T-cell (primary cell): ENCODE results near the gene AFP. TPM values are rescaled to one million over a fixed set of nuclear protein-coding genes. Genes with fewer than 3 reads are reported as not detected.

ENCODE experiments used
- ATAC-seq, 4 experiments: fragments of 200-7000 bp in 3 of 4; fragments of 150-1000 bp in 1 of 4; cut with Tn5 transposase; replicated peaks in 1 of 4; 1 replicate in 3 of 4; 2 replicates in 1 of 4; pipeline ENCODE4 v1.10.0; 2021; ENCODE audit warnings: moderate library complexity in 3 of 4, mild to moderate bottlenecking in 2 of 4, moderate number of reproducible peaks in 1 of 4
- CTCF ChIA-PET, 2 donors: fragments of 300-600 bp; sonication (Branson Sonifier 250); formaldehyde crosslinking; loops; one replicate each; lab custom pipeline; 2022; ENCODE audit warnings: antibody characterized with exemption in 2 of 2; lab: Charles Lee
- POLR2A ChIA-PET, 2 donors: fragments of 300-600 bp; sonication (Branson Sonifier 250); formaldehyde crosslinking; loops; one replicate each; lab custom pipeline; 2022; ENCODE audit warnings: antibody characterized with exemption in 2 of 2; lab: Charles Lee
- DNase-seq, 35 experiments: peaks; one replicate each; pipeline versions ENCODE4 v3.0.0 to v3.0.0-alpha.2; 2013 to 2023
- H3K27ac ChIP-seq: one replicate; pipeline ENCODE4 v1.5.1; 2013; ENCODE audit warnings: low read length
- H3K27me3 ChIP-seq, 2 experiments: replicated peaks in 1 of 2; 1 replicate in 1 of 2; 2 replicates in 1 of 2; pipeline versions ENCODE4 v1.6.1 to v1.7.0; 2013; ENCODE audit warnings: low read length in 1 of 2, mixed read lengths in 1 of 2; ENCODE audit not compliant: control insufficient read depth in 2 of 2, insufficient read depth in 2 of 2; ENCODE audit errors: extremely low read depth in 1 of 2
- H3K36me3 ChIP-seq, 2 donors: 1 replicate in 1 of 2; 2 replicates in 1 of 2; pipeline versions ENCODE4 v1.6.1 to v1.7.0; 2013; ENCODE audit warnings: low read length in 1 of 2; ENCODE audit not compliant: control insufficient read depth in 2 of 2, insufficient read depth in 1 of 2; ENCODE audit errors: extremely low read depth in 1 of 2
- H3K4me1 ChIP-seq, 2 experiments: 1 replicate in 1 of 2; 2 replicates in 1 of 2; pipeline versions ENCODE4 v1.6.1 to v1.7.0; 2013; ENCODE audit warnings: low read length in 2 of 2, mixed read lengths in 1 of 2; ENCODE audit not compliant: insufficient read depth in 2 of 2, control insufficient read depth in 1 of 2; ENCODE audit errors: extremely low read depth in 1 of 2
- H3K4me3 ChIP-seq, 2 donors: 1 replicate in 1 of 2; 2 replicates in 1 of 2; pipeline versions ENCODE4 v1.5.1 to v1.7.0; 2013; ENCODE audit warnings: mild to moderate bottlenecking in 2 of 2, low read length in 1 of 2, moderate library complexity in 1 of 2; ENCODE audit not compliant: control insufficient read depth in 1 of 2; ENCODE audit errors: extremely low read depth in 1 of 2
- H3K9me3 ChIP-seq: 2 replicates; pipeline ENCODE4 v1.7.0; 2013
- H3K27ac Mint-ChIP-seq, 2 donors: one replicate each; pipeline ENCODE4 v1.8.0; 2020 to 2021; ENCODE audit warnings: mild to moderate bottlenecking in 2 of 2, mixed read lengths in 2 of 2
- H3K27me3 Mint-ChIP-seq, 2 donors: one replicate each; pipeline ENCODE4 v1.8.0; 2021 to 2022; ENCODE audit warnings: mixed read lengths in 2 of 2
- H3K36me3 Mint-ChIP-seq: one replicate; pipeline ENCODE4 v1.8.0; 2021; ENCODE audit warnings: mixed read lengths
- H3K4me1 Mint-ChIP-seq, 3 donors: one replicate each; pipeline ENCODE4 v1.8.0; 2020 to 2022; ENCODE audit warnings: mixed read lengths in 3 of 3, mild to moderate bottlenecking in 1 of 3
- H3K4me3 Mint-ChIP-seq, 3 donors: one replicate each; pipeline ENCODE4 v1.8.0; 2020 to 2022; ENCODE audit warnings: mild to moderate bottlenecking in 3 of 3, mixed read lengths in 3 of 3, moderate library complexity in 3 of 3
- H3K9me3 Mint-ChIP-seq, 3 donors: one replicate each; pipeline ENCODE4 v1.8.0; 2020 to 2022; ENCODE audit warnings: mixed read lengths in 3 of 3
- WGBS: methylation state at CpG from one replicate; pipeline ENCODE4 v1.1.5; 2013; ENCODE audit warnings: missing lambda C conversion rate; ENCODE audit not compliant: insufficient coverage; 5-methylcytosine and 5-hydroxymethylcytosine counted together
- total RNA-seq, 35 experiments: library from RNA in 6 of 35; stranded (reverse) in 6 of 35; fragments of 120-200 nt in 1 of 35; gene quantifications; one replicate each; pipeline versions ENCODE4 v1.2.1 to v1.2.4 and lab custom pipeline; 2013 to 2026

AFP gene
- total RNA-seq, 5 donors from 2014 or later (not counting 1 experiment from before 2014, with no cell fraction given): 1.6 to 3.6 (median 2.5) TPM; not detected in 2

DNA sequence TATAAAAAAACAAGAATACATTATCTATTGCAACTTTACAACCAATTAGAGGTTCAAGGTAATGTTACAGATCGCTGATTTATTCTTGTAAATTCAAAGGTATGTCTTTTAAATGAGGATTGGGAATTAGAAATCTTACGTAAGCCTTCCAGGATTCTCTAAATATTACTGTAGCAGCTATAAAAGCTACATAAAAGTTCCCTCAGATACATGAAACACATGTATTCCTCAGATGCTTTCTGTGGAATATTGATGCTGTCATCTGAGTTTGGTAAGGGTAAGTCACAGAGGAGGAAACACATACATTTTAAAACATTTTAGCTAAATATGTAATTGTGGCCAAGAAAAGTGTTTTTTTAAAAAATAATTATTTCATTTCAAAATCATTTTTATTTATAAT is 3.4 kb downstream of the AFP start:
- CTCF ChIA-PET: no interaction called here
- no peaks in the 10 kb centered on the region for H3K9me3 ChIP-seq
- Mint-ChIP-seq H3K36me3 (no peaks in the 10 kb centered on the region), H3K27me3 (peaks cover 6 to 13% of the 10 kb centered on the region in 2 donors), H3K27ac (no peak overlapping the region), H3K4me3 (no peak overlapping the region), H3K9me3 (no peaks in the 10 kb centered on the region), H3K4me1 (no peaks in the 10 kb centered on the region)
- POLR2A ChIA-PET: no interaction called here
- H3K27ac ChIP-seq: no peak overlapping the region
- WGBS: no CpG with 5 or more reads among the region's 2 CpGs
- DNase-seq (no peak), ATAC-seq (no peak)
- H3K27me3 ChIP-seq: no peaks in the 10 kb centered on the region
- no peaks in the 10 kb centered on the region for H3K36me3 ChIP-seq
- H3K4me3 ChIP-seq: no peak overlapping the region
- no peaks in the 10 kb centered on the region for H3K4me1 ChIP-seq

DNA sequence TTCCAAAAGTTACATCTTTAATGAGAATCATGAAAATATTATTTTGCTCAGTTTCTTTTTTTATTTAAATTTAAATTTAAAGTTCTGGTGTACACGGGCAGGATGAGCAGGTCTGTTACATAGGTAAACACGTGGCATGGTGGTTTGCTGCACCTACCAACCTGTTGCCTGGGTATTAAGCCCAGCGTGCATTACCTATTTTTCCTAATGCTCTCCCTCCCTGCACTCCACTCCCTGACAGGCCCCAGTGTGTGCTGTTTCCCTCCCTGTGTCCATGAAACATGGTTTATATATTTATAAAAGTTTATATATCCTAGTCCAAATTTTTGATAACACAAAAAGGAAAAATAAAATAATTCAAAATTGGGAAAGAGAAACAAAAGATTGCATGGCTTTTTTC is 4.0 kb downstream of the AFP start:
- Histone ChIP-seq H3K4me3 (no peak overlapping the region), H3K27ac (no peak overlapping the region), H3K9me3 (no peaks in the 10 kb centered on the region), H3K27me3 (no peaks in the 10 kb centered on the region), H3K36me3 (no peaks in the 10 kb centered on the region), H3K4me1 (no peaks in the 10 kb centered on the region)
- peaks cover 6 to 13% of the 10 kb centered on the region in 2 donors for H3K27me3 Mint-ChIP-seq
- DNase-seq (no peak), ATAC-seq (no peak)
- H3K4me1 Mint-ChIP-seq: no peaks in the 10 kb centered on the region
- ChIA-PET CTCF (no interaction called here), POLR2A (no interaction called here)
- no peaks in the 10 kb centered on the region for H3K36me3 Mint-ChIP-seq
- H3K4me3 Mint-ChIP-seq: no peak overlapping the region
- H3K9me3 Mint-ChIP-seq: no peaks in the 10 kb centered on the region
- H3K27ac Mint-ChIP-seq: no peak overlapping the region
- WGBS: no CpG with 5 or more reads among the region's 3 CpGs

DNA sequence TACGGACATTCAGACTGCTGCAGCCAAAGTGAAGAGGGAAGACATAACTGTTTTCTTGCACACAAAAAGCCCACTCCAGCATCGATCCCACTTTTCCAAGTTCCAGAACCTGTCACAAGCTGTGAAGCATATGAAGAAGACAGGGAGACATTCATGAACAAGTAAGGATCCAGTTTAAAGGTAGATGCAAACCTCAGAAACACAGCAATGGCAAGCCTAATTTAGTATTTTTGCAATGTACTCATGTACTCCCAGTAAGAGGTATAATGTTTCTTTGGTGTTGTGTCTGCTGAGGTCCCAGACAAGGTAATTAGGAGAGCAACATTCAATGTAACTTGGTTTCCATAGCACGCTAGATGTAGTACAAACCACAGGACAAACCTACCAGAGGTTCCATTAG is 4.6 kb downstream of the AFP start:
- no peak for ATAC-seq
- no peaks in the 10 kb centered on the region for H3K36me3 ChIP-seq
- no peak overlapping the region for H3K4me3 ChIP-seq
- POLR2A ChIA-PET: no interaction called here
- H3K9me3 ChIP-seq: no peaks in the 10 kb centered on the region
- Mint-ChIP-seq H3K27ac (no peak overlapping the region), H3K4me1 (no peaks in the 10 kb centered on the region), H3K36me3 (no peaks in the 10 kb centered on the region), H3K9me3 (no peaks in the 10 kb centered on the region), H3K27me3 (peaks cover 6 to 13% of the 10 kb centered on the region in 2 donors), H3K4me3 (no peak overlapping the region)
- DNase-seq: no peak
- no CpG with 5 or more reads among the region's 3 CpGs for WGBS
- H3K4me1 ChIP-seq: no peaks in the 10 kb centered on the region
- CTCF ChIA-PET: no interaction called here
- no peaks in the 10 kb centered on the region for H3K27me3 ChIP-seq
- no peak overlapping the region for H3K27ac ChIP-seq

DNA sequence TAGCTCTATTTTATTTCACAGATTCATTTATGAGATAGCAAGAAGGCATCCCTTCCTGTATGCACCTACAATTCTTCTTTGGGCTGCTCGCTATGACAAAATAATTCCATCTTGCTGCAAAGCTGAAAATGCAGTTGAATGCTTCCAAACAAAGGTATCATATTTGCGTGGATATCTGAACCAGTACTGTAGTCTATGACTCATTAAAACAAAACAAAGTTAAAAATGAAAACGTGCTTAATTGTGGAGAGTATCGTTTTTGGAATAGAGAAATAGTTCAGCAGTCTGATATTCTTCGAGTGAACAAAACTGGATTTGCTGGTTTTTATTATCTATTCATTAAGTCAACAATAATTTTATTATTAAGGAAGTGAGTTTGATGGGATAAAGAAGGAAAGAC is 6.3 kb downstream of the AFP start:
- H3K4me3 ChIP-seq: no peak overlapping the region
- H3K9me3 Mint-ChIP-seq: no peaks in the 10 kb centered on the region
- H3K4me3 Mint-ChIP-seq: no peak overlapping the region
- POLR2A ChIA-PET: no interaction called here
- CTCF ChIA-PET: no interaction called here
- H3K27ac ChIP-seq: no peak overlapping the region
- no peaks in the 10 kb centered on the region for H3K36me3 ChIP-seq
- no CpG with 5 or more reads among the region's 5 CpGs for WGBS
- DNase-seq (no peak), ATAC-seq (no peak)
- H3K4me1 Mint-ChIP-seq: no peaks in the 10 kb centered on the region
- H3K4me1 ChIP-seq: no peaks in the 10 kb centered on the region
- H3K27ac Mint-ChIP-seq: no peak overlapping the region
- no peaks in the 10 kb centered on the region for H3K36me3 Mint-ChIP-seq
- H3K27me3 ChIP-seq: no peaks in the 10 kb centered on the region
- no peaks in the 10 kb centered on the region for H3K9me3 ChIP-seq
- H3K27me3 Mint-ChIP-seq: peaks cover 3 to 9% of the 10 kb centered on the region in 2 donors

DNA sequence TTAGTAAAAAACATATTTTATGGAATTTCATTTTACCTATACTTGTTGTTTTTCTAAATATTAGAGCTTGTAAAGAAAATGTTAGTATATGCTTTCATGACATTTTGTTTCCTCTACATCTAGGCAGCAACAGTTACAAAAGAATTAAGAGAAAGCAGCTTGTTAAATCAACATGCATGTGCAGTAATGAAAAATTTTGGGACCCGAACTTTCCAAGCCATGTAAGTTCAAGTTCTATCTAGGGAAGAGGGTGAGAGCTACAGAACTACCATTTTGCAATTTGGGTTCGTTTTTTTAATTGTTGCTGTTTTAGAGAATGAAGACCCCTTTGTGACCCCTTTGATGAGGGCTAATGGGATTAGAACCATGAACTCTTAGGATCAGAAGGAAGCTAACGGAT is 7.2 kb downstream of the AFP start:
- no peaks in the 10 kb centered on the region for H3K4me1 Mint-ChIP-seq
- no peaks in the 10 kb centered on the region for H3K4me1 ChIP-seq
- H3K36me3 Mint-ChIP-seq: no peaks in the 10 kb centered on the region
- H3K27me3 Mint-ChIP-seq: peaks cover 7 to 9% of the 10 kb centered on the region in 2 donors
- no peak overlapping the region for H3K27ac Mint-ChIP-seq
- DNase-seq (no peak), ATAC-seq (no peak)
- CTCF ChIA-PET: interaction anchor here in 1 of 2 donors (0.5 kb wide), 1 partner anchor 231 kb away, joined by 3 read pairs; no protein-coding TSS in a partner anchor
- H3K27ac ChIP-seq: no peak overlapping the region
- POLR2A ChIA-PET: no interaction called here
- H3K27me3 ChIP-seq: no peaks in the 10 kb centered on the region
- no peaks in the 10 kb centered on the region for H3K9me3 Mint-ChIP-seq
- H3K4me3 ChIP-seq: no peak overlapping the region
- H3K36me3 ChIP-seq: no peaks in the 10 kb centered on the region
- no peaks in the 10 kb centered on the region for H3K9me3 ChIP-seq
- WGBS: 38% methylated on average over 1 of the region's 3 CpGs
- H3K4me3 Mint-ChIP-seq: no peak overlapping the region

DNA sequence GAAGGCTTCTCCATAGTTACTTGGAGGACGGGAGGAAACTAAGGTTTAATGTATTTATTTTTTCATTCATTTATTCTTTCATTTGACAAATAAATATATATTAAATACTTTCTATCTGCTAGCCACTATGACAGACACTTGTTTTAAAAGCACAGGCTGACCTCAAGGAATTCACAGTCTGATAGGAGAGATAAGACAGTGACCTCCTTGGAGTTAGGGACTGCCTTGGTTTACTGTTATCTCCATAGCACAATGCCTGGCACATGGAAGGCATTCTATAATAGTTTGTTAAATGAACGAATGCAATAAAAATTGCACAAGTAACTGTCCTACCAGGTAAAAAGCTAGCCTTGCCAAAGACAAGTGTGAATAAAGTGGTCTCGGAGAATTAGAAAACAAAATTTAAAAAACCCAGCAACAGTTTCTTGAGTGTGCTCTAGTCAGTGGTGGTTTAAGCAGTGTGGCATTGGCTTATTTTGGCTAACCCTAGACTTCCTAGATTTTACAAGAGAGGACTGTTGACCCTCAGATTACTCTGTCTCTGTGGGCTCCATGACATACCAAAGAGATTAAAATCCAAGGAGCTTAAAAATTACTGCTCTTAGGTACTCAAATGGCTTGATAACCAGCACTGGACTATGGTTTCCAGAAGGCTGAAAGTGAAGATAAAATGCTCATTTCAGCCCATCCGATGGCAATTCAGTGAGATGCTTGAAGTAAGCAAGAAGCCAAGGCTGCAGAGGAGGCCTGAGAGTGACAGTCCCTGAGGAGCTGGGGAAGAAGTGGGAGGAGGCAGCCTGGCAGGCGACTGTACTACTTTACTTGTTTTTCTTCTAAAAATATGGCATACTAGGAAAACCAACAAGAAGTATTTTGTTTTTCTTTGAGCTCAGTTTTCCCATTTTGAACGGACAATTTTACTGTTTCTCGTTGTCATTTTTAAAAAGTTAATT is 9.6 kb downstream of the AFP start:
- Histone ChIP-seq H3K27me3 (no peaks in the 10 kb centered on the region), H3K27ac (no peak overlapping the region), H3K4me3 (no peak overlapping the region), H3K36me3 (no peaks in the 10 kb centered on the region), H3K9me3 (no peaks in the 10 kb centered on the region), H3K4me1 (no peaks in the 10 kb centered on the region)
- no peak for DNase-seq
- no peak overlapping the region for H3K27ac Mint-ChIP-seq
- no peak for ATAC-seq
- WGBS: no CpG with 5 or more reads among the region's 7 CpGs
- H3K36me3 Mint-ChIP-seq: no peaks in the 10 kb centered on the region
- H3K9me3 Mint-ChIP-seq: no peaks in the 10 kb centered on the region
- peaks cover 7% of the 10 kb centered on the region in 2 donors for H3K27me3 Mint-ChIP-seq
- H3K4me1 Mint-ChIP-seq: no peaks in the 10 kb centered on the region
- POLR2A ChIA-PET: interaction anchor here in 1 of 2 donors (0.6 kb wide), 2 partner anchors 84 to 189 kb away, joined by 3 read pairs; no protein-coding TSS in a partner anchor
- no peak overlapping the region for H3K4me3 Mint-ChIP-seq
- CTCF ChIA-PET: interaction anchor here (0.6 to 1.4 kb wide), 10 partner anchors 8 to 747 kb away, joined by 3 to 7 read pairs (median 3); no protein-coding TSS in a partner anchor
